HL-60/S4 treated with retinoic acid at 250 ng/mL for 4 days and 3 days (cell line): ENCODE results near the gene TNK2.
"Not testable (repeated sequence)": the region's sequence is repeated elsewhere in the genome, so short reads cannot be mapped to it uniquely, and the experiment has no call there.

Source experiments
- in situ Hi-C: fragments of 300-500 bp; cut with MboI; formaldehyde crosslinking; loops from 2 replicates; pipeline ENCODE4 v1.7.0; 2022; ENCODE audit warnings: low sequenced_read_pairs

TNK2 gene

DNA sequence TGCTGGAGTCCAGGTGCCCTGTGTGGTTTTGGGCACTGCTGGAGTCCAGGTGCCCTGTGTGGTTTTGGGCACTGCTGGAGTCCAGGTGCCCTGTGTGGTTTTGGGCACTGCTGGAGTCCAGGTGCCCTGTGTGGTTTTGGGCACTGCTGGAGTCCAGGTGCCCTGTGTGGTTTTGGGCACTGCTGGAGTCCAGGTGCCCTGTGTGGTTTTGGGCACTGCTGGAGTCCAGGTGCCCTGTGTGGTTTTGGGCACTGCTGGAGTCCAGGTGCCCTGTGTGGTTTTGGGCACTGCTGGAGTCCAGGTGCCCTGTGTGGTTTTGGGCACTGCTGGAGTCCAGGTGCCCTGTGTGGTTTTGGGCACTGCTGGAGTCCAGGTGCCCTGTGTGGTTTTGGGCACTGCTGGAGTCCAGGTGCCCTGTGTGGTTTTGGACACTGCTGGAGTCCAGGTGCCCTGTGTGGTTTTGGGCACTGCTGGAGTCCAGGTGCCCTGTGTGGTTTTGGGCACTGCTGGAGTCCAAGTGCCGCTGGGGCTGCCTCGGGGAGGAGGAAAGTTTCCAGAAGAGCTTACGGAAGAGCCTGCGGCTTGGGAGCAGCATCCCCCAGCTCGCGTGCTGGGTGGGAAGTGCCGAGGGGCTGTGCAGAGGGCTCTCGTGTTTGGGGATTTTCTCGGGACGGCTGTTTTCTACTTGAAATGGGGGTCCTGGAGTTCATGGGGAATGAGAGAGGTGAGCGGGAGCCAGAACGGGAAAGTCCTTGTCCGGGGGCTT is 83.7 kb downstream of the TNK2 start:
- in situ Hi-C loops: not testable (repeated sequence)

DNA sequence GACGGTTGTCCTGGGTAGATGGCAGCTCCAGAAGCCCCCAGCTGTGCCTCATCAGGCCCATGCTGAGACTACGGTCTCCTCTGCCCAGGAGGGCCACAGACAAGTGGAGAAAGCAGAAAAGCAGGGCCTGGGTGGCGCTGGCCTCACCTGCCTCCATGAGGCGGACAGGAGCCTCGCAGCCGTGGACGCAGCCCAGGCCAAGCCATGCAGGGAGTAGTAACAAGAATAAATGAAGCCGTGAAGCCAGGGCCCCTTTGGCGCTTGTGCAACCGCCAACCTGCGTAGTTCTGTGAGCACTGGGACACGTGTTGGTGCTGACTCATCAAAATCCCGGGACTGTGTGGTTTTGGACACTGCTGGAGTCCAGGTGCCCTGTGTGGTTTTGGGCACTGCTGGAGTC is 84.4 kb downstream of the TNK2 start:
- in situ Hi-C loops: no loop called here

DNA sequence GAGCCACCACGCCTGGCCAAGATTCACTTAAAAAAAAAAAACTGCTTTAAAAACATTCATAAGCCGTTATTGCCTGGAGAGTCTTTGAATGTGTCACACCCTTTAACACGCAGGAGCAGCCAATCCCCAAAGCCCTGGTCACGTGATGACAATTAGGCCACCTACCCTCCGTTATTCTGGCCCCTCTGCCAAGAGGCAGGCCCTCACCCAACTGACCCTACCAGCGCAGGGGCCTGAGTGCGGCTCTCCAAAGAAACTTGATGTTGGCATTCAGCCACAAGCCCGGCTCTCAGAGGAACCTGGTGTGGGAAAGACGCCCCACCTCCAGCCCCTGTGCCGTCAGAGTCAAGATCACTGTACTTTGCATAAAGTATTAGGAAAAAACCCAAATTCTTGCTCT is 85.1 kb downstream of the TNK2 start:
- in situ Hi-C loops: no loop called here

DNA sequence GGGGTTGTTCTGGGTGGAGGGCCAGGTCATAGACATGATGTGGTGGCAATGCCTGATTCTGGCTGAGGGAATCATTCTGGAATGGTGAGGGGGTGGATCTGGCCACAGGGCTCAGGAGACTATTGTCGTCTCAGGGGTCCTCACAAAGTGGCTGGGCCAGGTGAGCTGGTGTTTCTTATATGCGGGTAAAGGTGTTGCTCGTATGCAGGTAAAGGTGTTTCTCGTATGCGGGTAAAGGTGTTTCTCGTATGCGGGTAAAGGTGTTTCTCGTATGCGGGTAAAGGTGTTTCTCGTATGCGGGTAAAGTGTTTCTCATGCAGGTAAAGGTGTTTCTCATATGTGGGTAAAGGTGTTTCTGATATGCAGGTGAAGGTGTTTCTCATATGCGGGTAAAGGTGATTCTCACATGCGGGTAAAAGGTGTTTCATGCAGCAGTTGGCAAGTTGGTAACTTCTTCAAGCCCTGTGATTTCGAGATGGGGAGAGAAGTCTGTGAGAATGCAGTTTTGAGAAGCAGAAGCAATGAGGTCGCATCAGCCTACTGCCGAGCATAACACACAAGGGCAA is 86.1 kb downstream of the TNK2 start:
- in situ Hi-C loops: no loop called here

DNA sequence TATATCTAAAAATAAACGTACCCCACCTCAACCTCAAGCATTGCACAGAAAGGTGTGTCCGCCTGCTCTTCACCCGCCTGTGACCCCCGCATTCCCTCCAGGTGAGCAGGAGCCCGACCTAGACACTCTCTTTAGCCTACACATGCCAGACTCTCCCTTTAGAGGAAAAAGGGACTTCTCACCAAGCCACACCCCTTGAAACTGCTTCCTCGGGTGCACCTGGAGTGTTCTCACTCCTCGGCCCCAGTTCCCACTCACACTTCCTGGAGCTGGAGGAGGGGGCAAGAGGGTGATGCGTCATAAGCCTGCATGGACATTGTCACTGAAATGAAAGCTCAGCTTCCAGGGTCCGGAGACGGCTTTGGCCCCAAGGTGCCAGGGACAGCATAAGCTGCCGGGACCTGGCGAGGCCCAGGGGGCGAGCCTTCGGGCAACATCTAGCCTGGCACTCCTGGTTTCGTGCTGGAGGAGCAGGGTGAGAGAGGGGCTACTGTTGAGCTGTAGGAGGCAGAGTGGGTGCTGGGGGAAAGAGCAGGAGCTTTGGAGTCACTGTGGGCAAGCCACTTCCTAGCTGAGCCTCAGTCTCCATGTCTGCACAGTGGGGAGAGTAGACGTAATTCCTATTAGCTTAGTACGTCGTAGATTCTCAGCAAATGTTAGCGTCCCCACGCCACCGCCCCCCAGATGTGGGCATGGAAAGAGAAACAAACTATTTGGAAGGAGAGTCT is 86.8 kb downstream of the TNK2 start:
- in situ Hi-C loops: no loop called here

DNA sequence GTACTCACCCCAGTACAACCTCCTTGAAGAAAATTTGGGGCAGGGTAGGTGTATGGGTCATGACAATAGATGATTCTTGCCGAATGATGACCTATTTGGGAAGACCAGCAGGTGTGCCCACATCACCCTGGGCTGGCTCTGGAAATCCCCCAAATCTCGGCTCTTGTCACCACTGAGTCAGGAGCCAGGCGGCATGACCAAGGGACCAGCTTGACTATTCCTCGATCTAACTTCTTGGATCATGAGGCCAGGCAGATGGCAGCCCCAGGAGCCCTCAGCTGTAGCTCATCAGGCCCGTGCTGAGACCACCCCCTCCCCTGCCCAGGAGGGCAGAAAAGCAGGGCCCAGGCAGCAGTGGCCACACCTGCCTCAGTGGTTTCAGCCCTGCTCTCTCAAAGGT is 87.5 kb downstream of the TNK2 start:
- in situ Hi-C loops: no loop called here

DNA sequence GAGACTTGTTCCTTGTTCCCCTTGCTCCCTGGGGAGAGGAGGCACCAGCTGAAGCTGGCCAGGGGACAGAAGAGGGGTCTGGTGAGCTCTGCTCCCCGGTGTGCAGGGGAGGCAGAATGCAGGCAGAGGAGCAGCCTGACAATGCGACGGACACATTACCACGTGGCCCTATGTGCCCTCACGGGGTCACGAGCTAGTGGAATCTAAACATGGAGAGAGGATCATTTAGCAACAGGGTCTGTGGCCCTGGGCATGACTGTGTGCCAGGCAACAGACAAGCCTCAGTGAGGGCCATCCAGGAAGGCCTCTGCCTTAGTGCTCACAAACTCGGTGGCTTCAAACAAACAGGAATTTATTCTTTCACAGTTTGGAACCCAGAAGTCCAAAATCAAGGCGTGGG is 88.2 kb downstream of the TNK2 start:
- in situ Hi-C loops: no loop called here

DNA sequence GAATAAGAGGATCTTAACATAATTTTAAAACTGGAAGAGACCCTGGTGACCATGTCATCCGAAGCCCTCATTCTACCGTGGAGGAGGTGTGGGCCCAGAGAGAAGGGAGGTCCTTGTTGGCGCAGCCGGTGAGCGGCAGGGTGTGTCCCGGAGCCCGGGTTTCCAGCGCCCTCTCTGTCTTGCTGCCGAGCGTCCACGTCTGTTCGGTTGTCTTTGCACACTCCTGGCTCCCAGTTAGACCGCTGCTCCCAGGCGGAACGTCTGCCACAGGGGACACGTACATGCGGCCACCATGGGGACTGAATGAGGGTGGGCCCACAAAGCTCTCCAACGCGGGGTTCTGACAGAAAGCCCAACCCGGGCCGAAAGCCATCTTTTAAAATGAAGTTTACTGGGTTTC is 90.0 kb downstream of the TNK2 start:
- in situ Hi-C loops: no loop called here

DNA sequence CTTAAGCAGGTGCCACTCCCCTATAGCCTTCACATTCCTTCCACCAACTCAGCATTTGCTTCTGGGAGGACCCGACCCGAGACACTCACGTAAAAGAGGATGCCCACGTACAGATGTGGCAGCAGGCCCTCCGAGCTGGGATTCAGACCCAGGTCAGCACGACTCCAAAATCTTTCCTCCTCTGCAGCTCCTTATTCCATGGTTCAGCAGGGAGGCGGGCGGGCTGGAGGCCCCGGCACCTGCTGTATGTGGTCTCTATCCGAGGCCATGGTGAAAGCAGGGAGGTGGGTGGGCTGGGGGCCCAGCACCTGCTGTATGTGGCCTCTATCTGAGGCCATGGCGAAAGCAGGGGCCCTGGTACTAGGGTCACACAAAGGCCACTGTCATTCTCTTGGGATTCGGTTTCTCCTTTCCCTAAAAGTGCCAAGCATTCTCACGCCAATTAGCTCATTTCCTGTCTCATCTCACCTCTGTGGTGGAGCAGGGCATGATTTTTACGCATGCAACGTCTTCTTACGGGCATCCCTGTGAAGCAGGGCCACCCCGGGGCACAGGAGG is 90.7 kb downstream of the TNK2 start:
- in situ Hi-C loops: no loop called here

DNA sequence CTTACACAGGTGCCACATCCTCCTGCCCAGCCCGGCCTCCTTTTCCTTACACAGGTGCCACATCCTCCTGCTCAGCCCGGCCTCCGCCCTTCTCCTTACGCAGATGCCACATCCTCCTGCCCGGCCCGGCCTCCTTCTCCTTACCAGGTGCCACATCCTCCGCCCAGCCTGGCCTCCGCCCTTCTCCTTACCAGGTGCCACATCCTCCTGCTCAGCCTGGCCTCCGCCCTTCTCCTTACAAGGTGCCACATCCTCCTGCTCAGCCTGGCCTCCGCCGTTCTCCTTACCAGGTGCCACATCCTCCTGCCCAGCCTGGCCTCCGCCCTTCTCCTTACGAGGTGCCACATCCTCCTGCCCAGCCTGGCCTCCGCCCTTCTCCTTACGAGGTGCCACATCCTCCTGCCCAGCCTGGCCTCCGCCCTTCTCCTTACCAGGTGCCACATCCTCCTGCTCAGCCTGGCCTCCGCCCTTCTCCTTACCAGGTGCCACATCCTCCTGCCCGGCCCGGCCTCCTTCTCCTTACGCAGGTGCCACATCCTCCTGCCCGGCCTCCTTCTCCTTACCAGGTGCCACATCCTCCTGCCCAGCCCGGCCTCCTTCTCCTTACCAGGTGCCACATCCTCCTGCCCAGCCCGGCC is 92.0 kb downstream of the TNK2 start:
- in situ Hi-C loops: not testable (repeated sequence)

DNA sequence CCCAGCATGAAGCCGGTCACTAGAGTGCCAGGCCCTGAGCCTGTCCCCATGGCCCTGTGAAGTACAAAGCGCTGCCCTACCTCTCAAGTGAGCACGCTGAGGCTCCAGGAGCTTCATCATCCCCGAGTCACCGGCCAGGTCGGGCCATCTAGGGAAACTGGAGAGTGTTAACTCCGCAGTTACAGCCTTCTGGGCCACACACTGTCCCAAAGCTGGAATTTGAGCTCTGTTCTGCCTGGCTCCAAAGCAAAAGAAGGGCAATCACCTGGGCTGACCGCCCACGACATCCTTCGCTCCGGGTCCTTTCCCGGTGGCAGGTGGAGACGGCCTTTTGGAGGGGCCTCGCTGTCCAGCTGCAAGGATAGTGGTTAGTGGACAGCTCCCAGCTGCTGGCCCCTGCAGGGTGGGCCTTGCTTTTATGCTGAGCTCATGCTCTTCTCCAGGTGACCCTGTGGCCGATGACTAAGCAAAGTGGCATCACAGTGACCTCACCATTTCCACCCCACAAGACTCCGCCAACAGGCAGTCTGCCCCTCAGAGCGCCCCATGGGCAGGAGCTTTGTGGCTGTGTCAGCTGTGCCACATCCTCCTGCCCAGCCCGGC is 93.1 kb downstream of the TNK2 start:
- in situ Hi-C loops: no loop called here

DNA sequence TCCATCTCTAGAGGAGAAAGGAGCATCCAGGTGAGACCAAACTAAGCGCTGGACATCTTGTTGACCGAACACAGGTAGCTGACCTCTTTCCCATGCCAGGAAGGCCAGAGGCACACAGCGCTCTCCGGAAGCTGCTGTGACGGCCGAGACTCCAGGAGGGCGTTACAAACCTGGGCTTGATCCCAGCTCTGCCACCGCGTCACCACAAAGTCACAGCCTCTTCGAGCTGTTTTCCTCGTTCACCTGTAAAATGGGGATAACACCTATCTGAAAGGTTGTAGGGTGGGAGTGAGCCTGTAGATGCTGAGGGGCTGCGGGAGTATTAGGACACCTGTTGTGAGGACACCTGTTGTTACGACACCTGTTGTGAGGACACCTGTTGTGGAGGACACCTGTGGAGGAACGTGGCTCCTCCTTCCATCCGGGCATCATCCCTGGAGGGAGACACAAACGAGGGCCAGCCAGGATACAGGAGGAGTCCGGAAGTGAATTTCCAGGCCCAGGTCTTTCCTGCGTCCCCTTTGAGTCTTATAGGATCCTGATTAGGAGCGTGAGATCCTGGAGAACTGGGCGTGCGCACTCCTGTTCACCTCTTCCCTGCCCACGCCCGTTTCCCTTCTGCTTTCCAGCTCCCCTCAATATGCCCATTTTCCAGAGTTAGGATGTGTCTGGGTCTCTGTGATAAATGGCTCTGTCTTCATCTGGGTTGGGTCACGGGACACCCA is 94.3 kb downstream of the TNK2 start:
- in situ Hi-C loops: no loop called here
